NCI-H1092 (cell line): ENCODE measurements around the gene LRRC8D.

ENCODE experiments used
- DNase-seq: peaks from one replicate; lab custom pipeline; 2025; lab: John Stamatoyannopoulos, UW

Gene LRRC8D

DNA sequence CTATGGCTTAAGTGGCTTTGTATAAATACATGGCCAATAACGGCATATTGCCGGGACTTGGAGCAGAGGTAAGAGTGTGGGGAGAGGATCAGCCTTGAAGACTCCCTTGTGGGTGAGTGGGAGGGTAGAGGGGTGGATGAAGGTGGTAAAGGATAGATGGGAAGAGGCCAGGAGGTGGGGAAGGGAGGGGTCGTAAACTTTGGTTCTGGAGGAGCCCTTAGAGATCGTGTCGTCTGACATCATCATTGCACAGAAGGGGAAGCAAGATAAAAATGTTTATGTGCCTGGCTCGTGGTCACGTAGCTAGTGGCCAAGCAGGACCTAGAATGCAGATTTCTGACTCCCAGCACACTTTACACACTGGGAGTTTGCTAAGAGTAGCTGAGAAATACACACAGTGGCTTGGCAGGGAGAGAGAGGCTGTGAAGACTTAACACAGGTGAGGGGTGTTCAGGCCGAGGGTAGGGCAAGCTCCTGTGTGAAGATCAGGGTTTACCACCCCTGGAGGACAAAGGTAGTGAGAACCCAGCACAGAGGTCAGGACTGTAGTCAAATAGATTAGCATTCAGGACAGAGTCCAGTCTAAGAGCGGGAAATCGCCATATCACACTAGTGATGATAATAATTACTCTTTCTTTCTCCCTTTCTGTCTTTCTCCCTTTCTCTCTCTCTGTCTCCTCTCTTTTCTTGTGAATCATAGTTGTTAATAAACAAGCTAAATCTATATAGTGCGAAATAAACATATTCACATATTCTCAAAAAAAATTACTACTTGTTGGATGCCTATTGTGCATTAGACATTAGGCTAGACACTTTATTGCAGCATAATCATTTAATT, 75.5 kb downstream of the LRRC8D start:
- no peak for DNase-seq

GRCh38 chr1:89897347-89898133, 76.7 kb downstream of the LRRC8D start:
- no peak for DNase-seq

DNA sequence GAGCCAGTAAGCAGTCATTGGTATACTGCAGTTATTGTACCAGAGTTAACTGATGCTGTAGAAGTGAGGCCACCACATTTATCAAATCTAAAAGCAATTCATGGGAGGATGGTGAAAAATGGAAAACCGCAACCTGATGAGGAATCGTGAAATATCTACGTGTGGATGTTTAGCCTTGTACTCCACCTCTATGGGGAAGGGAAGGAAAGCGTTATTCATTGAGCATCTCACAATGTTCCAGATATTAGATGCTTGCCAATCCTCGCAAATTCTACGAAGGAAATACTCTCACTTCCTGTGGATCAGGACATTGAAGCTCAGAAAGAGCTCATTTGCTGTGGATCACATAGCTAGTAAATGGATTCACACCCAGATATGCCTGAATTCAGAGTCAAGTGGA, 77.3 kb downstream of the LRRC8D start:
- no peak for DNase-seq

GRCh38 chr1:89898695-89899470, 78.1 kb downstream of the LRRC8D start:
- no peak for DNase-seq

DNA sequence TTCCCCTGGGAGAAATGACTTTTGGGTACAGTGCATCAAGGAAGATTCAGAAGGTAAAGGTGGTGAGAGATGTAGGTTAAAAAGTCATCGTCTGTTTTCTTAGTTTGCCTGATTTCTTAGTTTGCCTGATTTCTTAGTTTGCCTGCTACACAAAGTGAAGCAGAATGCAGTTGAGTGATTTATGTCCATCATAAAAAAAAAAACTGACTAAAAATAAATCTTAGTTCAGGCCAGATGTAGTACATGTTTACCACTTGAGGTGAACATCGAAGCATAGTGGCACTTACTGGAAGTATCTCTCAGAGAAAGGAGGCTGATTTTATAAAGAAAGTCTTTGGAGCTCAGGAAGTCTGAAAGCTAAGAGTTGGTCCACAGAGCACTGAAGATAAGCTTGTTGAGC, 79.5 kb downstream of the LRRC8D start:
- DNase-seq, result no peak

- no peak for DNase-seq
Measured at GRCh38 chr1:89900791-89901708, 80.2 kb downstream of the LRRC8D start.

GRCh38 chr1:89901957-89902669, 81.3 kb downstream of the LRRC8D start:
- DNase-seq, result no peak

DNA sequence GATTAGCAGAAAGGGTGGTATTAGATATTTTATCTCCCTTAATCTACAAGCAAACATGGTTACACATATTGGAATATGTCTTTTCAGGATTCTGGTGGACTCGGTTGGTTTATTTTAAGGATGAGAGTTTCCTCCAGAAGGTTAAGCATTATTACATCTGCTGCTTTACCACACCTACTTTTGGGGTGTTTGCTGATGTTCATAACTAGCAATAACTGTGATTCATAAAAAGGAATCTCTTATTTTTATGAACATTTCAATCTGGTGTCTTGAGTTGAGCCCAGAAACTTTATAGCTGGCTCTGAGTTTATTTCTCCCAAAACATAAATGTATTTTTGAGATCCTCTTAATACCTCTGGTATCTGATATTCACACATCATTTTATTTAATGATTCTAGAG, 82.7 kb downstream of the LRRC8D start:
- DNase-seq, result no peak

DNA sequence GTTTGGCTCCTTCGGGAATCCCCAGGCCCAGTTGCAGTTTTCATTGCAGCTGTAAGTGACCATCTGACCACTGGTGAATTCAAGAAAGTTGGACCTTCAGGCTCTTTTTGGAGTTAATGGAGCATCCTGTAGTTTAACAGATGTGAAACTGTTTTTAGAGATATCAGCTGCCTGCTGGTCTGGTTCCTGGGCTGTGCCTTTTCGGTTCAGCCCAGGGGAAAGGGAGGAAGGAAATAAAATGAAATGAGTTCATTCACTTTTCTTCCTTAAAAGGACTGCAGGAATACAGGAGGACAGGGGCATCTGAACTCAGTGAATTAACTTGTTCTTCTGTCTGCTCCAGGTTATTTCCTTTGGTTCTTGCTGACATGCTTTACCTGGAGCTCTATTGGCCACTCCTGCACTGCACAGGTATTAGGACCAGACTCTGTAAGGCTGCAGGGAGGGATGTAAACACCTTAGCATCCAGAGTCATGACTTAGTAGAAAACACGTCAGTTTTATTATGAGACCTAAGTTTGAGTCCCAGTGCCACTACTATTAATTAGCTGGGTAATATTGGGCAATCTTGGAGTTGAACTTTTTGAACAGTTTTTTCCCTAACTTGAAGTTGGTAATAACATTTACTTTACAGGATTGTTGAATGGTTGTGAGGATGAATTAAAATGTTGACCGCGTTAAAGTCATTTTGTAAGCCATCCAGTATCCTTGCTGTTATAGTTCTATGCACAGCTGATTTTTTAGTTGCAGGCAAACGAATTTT, 83.6 kb downstream of the LRRC8D start:
- DNase-seq, result no peak

DNA sequence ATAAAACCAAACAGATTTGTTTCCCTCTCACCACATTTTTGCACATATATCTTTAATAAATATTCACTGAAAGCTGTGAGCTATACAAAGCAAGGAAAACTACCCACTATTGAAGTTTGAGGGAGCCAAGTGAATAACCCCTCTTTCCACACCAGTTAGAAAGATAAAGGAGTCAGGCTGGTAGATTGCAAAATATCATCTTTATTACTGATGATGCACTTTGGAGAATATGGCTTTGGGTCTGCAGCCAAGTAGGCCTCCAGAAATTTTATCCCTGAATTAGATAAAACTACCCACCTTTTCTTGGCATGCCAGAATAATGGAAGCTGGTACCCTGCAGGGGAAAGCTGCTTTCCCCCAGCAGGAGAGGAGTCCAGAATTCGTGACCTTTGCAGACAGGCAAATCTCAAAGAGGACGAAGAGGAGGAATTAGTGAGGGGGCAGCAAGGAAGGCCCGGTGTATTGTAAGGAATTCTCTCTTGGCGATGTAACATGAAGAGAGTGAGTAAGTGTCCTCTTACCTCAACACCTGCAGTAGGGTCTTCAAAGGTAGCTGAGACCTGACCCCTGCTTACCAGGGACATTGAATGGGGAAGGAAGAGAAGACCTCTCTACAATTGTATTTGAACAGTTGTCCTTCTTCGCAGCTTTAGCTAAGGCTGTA, 84.7 kb downstream of the LRRC8D start:
- DNase-seq, result no peak

- no peak for DNase-seq
Measured at GRCh38 chr1:89906088-89906487, 85.3 kb downstream of the LRRC8D start.

DNA sequence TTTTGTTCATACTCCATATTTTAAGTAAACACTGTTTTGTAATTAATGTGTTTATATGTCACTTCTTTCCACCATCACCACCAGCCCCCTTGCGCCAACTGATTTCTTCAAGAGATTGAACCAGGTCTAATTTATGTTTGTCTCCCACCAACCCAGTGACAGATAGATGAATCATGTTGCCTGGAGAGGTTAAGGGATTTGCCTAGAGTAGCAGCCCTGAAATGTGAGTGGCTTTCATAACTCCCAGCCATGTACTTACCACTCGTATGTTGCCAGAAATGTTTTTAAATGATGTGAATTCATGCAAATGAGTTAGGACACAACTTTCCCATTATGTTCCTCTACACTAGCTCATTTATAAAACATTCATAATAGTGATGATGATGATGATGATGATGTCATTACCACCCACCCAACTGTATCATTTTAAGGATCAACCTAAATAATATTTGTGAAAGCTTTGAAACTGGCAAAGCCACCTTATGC, 86.9 kb downstream of the LRRC8D start:
- no peak for DNase-seq

GRCh38 chr1:89908273-89908671, 87.4 kb downstream of the LRRC8D start:
- no peak for DNase-seq

- DNase-seq, result no peak
Measured at GRCh38 chr1:89908672-89909436, 88.0 kb downstream of the LRRC8D start.

GRCh38 chr1:89910268-89910667, 89.4 kb downstream of the LRRC8D start:
- no peak for DNase-seq

GRCh38 chr1:89910780-89911179, 89.9 kb downstream of the LRRC8D start:
- no peak for DNase-seq

- no peak for DNase-seq
Measured at GRCh38 chr1:89911191-89911991, 90.6 kb downstream of the LRRC8D start.

GRCh38 chr1:89912073-89912472, 91.2 kb downstream of the LRRC8D start:
- no peak for DNase-seq
